Renal pelvis (tissue), 12 donors: ENCODE results near the gene OR4E1. TPM values are rescaled to one million over a fixed set of nuclear protein-coding genes. Genes with fewer than 3 reads are reported as not detected.
"Not testable (repeated sequence)": the region's sequence is repeated elsewhere in the genome, so short reads cannot be mapped to it uniquely, and the experiment has no call there.

Experiments used
- DNase-seq: peaks from one replicate; pipeline ENCODE4 v3.0.0-alpha.2; 2013
- long read RNA-seq, 16 experiments: transcript quantifications; one replicate each; lab custom pipeline, GENCODE V29; 2026
- polyA plus RNA-seq, 3 donors: library from polyadenylated mRNA; unstranded; fragments of 120-200 nt; gene quantifications; one replicate each; pipeline ENCODE4 v1.2.1, GENCODE V29; 2013; ENCODE audit not compliant: insufficient read length in 3 of 3

OR4E1 gene
- polyA plus RNA-seq, result under 1 TPM in 2 of 3 donors, not detected in 1; 0.03 to 0.07 TPM
- long read RNA-seq, donor 1, result 0 reads
- long read RNA-seq, donor 2, result 0 reads
- long read RNA-seq, donor 3, result 0 reads
- long read RNA-seq, donor 4, result 0 reads
- long read RNA-seq, donor 5, result 0 reads
- long read RNA-seq, donor 6, result 0 reads
- long read RNA-seq, donor 7, result 0 reads
- long read RNA-seq, donor 8, result 0 reads
- long read RNA-seq, donor 9, result 0 reads
- long read RNA-seq, donor 10, result 0 reads
- long read RNA-seq, donor 11, result 0 reads
- long read RNA-seq, donor 12, result 0 reads
- long read RNA-seq, donor 13, result 0 reads
- long read RNA-seq, donor 14, result 0 reads
- long read RNA-seq, donor 15, result 0 reads
- long read RNA-seq, donor 16, result 0 reads

GRCh38 chr14:21673718-21674117 lies at the start of gene OR4E1:
OR4E1 (minus strand) TSS chr14:21673818; CDS start chr14:21670935, 2,883 bp downstream.
- DNase-seq, result no peak

- no peak for DNase-seq
Observed at GRCh38 chr14:21721504-21721903, 47.9 kb upstream of the OR4E1 start.

- no peak for DNase-seq
Observed at GRCh38 chr14:21719841-21720240, 46.2 kb upstream of the OR4E1 start.

- DNase-seq, result no peak
Observed at GRCh38 chr14:21714318-21714929, 40.8 kb upstream of the OR4E1 start.

- no peak for DNase-seq
Observed at GRCh38 chr14:21712036-21712435, 38.4 kb upstream of the OR4E1 start.

GRCh38 chr14:21711360-21711961 lies 37.8 kb upstream of the OR4E1 start:
- peak; percentile 15 for DNase-seq

GRCh38 chr14:21704338-21704737 lies 30.7 kb upstream of the OR4E1 start:
- DNase-seq, result no peak

- DNase-seq, result no peak
Observed at GRCh38 chr14:21703357-21704326, 30.0 kb upstream of the OR4E1 start.

- DNase-seq, result no peak
Observed at GRCh38 chr14:21702316-21702715, 28.7 kb upstream of the OR4E1 start.

- DNase-seq, result no peak
Observed at GRCh38 chr14:21699551-21699950, 25.9 kb upstream of the OR4E1 start.

GRCh38 chr14:21698538-21698937 lies 24.9 kb upstream of the OR4E1 start:
- not testable (repeated sequence) for DNase-seq

GRCh38 chr14:21697662-21698061 lies 24.0 kb upstream of the OR4E1 start:
- DNase-seq, result not testable (repeated sequence)

- DNase-seq, result no peak
Observed at GRCh38 chr14:21694425-21694824, 20.8 kb upstream of the OR4E1 start.

- DNase-seq, result no peak
Observed at GRCh38 chr14:21686468-21686867, 12.8 kb upstream of the OR4E1 start.

- DNase-seq, result no peak
Observed at GRCh38 chr14:21680072-21680471, 6.5 kb upstream of the OR4E1 start.

GRCh38 chr14:21675566-21675965 lies 1.9 kb upstream of the OR4E1 start:
- no peak for DNase-seq

GRCh38 chr14:21672116-21672515 lies 1.5 kb downstream of the OR4E1 start:
- no peak for DNase-seq

- no peak for DNase-seq
Observed at GRCh38 chr14:21671371-21671770, 2.2 kb downstream of the OR4E1 start.

- DNase-seq, result no peak
Observed at GRCh38 chr14:21669284-21669683, 4.3 kb downstream of the OR4E1 start.

GRCh38 chr14:21668377-21668776 lies 5.2 kb downstream of the OR4E1 start:
- no peak for DNase-seq

GRCh38 chr14:21656980-21657379 lies 16.6 kb downstream of the OR4E1 start:
- no peak for DNase-seq

- DNase-seq, result no peak
Observed at GRCh38 chr14:21654215-21654614, 19.4 kb downstream of the OR4E1 start.
